ENCODE results near the gene TTC21A.

DNA sequence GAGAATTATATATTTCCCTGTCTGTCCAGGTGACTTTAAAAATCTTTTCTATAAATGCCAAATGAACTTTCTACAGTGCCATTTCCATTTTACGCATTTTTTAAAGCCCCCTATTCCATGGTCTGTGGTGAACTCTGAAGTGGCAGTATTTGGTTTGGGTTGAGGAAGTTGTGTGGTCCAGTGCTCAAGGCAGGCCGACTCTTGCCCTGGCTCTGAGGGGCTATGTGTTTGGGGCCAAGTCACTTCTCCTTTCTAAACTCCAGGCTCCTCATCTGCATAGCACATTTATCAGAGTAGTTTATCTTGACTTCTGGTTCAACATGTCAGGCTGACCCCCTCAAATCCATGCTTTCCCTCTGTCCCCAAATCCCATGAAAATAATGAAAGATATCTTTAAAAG lies 14.1 kb downstream of the TTC21A start:
- TF ChIP-seq, protein P1, sequence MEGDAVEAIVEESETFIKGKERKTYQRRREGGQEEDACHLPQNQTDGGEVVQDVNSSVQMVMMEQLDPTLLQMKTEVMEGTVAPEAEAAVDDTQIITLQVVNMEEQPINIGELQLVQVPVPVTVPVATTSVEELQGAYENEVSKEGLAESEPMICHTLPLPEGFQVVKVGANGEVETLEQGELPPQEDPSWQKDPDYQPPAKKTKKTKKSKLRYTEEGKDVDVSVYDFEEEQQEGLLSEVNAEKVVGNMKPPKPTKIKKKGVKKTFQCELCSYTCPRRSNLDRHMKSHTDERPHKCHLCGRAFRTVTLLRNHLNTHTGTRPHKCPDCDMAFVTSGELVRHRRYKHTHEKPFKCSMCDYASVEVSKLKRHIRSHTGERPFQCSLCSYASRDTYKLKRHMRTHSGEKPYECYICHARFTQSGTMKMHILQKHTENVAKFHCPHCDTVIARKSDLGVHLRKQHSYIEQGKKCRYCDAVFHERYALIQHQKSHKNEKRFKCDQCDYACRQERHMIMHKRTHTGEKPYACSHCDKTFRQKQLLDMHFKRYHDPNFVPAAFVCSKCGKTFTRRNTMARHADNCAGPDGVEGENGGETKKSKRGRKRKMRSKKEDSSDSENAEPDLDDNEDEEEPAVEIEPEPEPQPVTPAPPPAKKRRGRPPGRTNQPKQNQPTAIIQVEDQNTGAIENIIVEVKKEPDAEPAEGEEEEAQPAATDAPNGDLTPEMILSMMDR (conservative IDR thresholded peaks at IDR 0.05): no peak
- no peak for TF ChIP-seq EZH2 (IDR thresholded peaks at IDR 0.05; ENCODE audit: low read depth)

Measured in PC-9 (cell line).